Measurements from ENCODE around the gene ZNF644.

- no peak for TF ChIP-seq CTCF (IDR thresholded peaks at IDR 0.05; ENCODE audit: low read length)
- TF ChIP-seq EZH2 (IDR thresholded peaks at IDR 0.05; ENCODE audit: borderline replicate concordance, low read length) = no peak
Measured at GRCh38 chr1:91053630-91054029, 31.8 kb upstream of the ZNF644 start.
